Measurements from ENCODE around the gene ELANE. TPM values are rescaled to one million over a fixed set of nuclear protein-coding genes. Genes with fewer than 3 reads are reported as not detected.
"Not testable (repeated sequence)": the region's sequence is repeated elsewhere in the genome, so short reads cannot be mapped to it uniquely, and the experiment has no call there.

The ELANE gene
- total RNA-seq, 1 experiment from 2014 or later = not detected

DNA sequence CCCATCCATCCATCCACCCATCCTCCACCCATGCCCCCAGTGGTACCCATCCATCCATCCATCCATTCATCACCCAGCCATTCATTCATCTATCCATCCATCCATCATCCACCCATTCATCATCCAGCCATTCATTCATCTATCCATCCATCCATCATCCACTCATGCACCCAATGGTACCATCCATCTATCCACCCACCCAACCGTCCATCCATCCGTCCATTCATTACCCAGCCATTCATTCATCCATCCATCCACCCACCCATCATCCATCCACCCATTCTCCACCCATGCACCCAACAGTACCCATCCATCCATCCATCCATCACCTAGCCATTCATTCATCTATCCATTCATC is 35.6 kb upstream of the ELANE start:
- TF ChIP-seq, protein P1, sequence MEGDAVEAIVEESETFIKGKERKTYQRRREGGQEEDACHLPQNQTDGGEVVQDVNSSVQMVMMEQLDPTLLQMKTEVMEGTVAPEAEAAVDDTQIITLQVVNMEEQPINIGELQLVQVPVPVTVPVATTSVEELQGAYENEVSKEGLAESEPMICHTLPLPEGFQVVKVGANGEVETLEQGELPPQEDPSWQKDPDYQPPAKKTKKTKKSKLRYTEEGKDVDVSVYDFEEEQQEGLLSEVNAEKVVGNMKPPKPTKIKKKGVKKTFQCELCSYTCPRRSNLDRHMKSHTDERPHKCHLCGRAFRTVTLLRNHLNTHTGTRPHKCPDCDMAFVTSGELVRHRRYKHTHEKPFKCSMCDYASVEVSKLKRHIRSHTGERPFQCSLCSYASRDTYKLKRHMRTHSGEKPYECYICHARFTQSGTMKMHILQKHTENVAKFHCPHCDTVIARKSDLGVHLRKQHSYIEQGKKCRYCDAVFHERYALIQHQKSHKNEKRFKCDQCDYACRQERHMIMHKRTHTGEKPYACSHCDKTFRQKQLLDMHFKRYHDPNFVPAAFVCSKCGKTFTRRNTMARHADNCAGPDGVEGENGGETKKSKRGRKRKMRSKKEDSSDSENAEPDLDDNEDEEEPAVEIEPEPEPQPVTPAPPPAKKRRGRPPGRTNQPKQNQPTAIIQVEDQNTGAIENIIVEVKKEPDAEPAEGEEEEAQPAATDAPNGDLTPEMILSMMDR (IDR thresholded peaks at IDR 0.05; ENCODE audit: insufficient read depth in 1 of 2, low read depth in 1 of 2, low read length in 1 of 2, severe bottlenecking in 1 of 2, unreplicated experiment in 1 of 2) = no peak
- Histone ChIP-seq H3K4me1 (no peaks in the 10 kb centered on the region), H3K27me3 (replicated peaks; ENCODE audit: control insufficient read depth, insufficient read depth, low read length) (no peaks in the 10 kb centered on the region), H3K36me3 (ENCODE audit: control insufficient read depth, insufficient read depth, low read length) (no peaks in the 10 kb centered on the region), H3K4me3 (ENCODE audit: low read depth, low read length) (no peak overlapping the region), H3K9me3 (no peaks in the 10 kb centered on the region)
- Mint-ChIP-seq H3K4me3 (ENCODE audit: unreplicated experiment) (peak overlapping the region; percentile 9), H3K4me1 (ENCODE audit: low read depth, unreplicated experiment) (no peaks in the 10 kb centered on the region), H3K9me3 (ENCODE audit: unreplicated experiment) (peaks cover 12% of the 10 kb centered on the region), H3K36me3 (ENCODE audit: insufficient read depth, unreplicated experiment) (peaks cover 68% of the 10 kb centered on the region), H3K27ac (ENCODE audit: unreplicated experiment) (peak overlapping the region; percentile 20), H3K27me3 (ENCODE audit: insufficient read depth, unreplicated experiment) (no peaks in the 10 kb centered on the region)
- ChIA-PET POLR2A (no interaction called here), CTCF (no interaction called here)
- no peak for DNase-seq
- intact Hi-C loops (cut with micrococcal nuclease; ENCODE audit: unreplicated experiment) = no loop called here
- no TSS peak for BruUV-seq (replicated peaks)

DNA sequence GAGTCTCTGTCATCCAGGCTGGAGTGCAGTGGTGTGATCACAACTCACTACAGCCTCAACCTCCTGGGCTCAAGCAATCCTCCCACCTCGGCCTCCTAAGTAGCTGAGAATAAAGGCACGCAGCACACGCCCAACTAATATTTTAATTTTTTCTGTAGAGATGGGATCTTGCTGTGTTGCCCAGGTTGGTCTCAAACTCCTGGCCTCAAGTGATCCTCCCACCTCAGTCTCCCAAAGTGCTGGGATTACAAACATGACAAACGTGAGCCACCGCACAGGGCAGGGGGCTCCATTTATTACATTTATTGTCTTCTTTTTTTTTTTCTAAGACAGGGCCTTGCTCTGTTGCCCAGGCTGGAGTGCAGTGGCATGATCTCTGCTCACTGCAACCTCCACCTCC is 31.9 kb upstream of the ELANE start:
- H3K4me3 ChIP-seq (ENCODE audit: low read depth, low read length); H3K4me1 Mint-ChIP-seq (ENCODE audit: low read depth, unreplicated experiment); POLR2A ChIA-PET; H3K4me3 Mint-ChIP-seq (ENCODE audit: unreplicated experiment); BruUV-seq (replicated peaks); H3K27me3 Mint-ChIP-seq (ENCODE audit: insufficient read depth, unreplicated experiment); H3K27ac Mint-ChIP-seq (ENCODE audit: unreplicated experiment); H3K36me3 ChIP-seq (ENCODE audit: control insufficient read depth, insufficient read depth, low read length); CTCF ChIA-PET; DNase-seq; H3K27me3 ChIP-seq (replicated peaks; ENCODE audit: control insufficient read depth, insufficient read depth, low read length); intact Hi-C loops (cut with micrococcal nuclease; ENCODE audit: unreplicated experiment); H3K9me3 ChIP-seq; H3K4me1 ChIP-seq: not testable (repeated sequence)
- H3K36me3 Mint-ChIP-seq (ENCODE audit: insufficient read depth, unreplicated experiment) = peaks cover 37% of the 10 kb centered on the region
- peaks cover 12% of the 10 kb centered on the region for H3K9me3 Mint-ChIP-seq (ENCODE audit: unreplicated experiment)

DNA sequence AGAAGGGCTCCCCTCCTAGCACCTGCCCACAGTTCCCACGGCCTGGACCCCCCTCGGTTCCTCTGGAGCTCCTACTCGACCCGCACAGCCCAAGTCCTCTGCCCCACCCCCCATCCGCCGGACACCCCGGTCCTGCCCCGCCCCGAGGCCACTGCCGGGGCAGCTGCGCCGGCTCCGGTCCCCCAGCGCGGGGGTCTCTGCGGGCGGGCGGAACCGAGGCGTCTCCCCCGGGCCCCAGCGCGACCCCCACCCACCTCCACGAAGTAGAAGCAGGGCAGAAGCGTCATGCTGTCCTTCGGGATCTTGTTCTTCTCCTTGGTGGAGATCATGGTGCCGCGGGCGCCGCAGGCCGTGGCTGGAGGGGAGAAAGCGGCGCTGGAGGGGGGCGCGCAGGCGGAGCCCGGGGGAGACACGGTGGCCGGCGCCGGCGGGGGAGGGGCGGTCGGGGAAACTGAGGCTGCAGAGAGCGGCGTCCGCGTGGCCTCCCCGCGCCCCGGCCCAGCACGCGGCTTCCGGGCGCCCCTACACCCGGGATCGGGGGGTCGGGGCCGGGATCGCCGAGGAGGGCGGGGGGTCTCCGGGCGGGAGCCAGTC is 30.8 kb upstream of the ELANE start:
- H3K27ac Mint-ChIP-seq (ENCODE audit: unreplicated experiment) = no peak overlapping the region
- peak overlapping the region; percentile 74 for H3K4me3 Mint-ChIP-seq (ENCODE audit: unreplicated experiment)
- intact Hi-C loops (cut with micrococcal nuclease; ENCODE audit: unreplicated experiment) = no loop called here
- no peaks in the 10 kb centered on the region for H3K4me1 ChIP-seq
- H3K9me3 ChIP-seq = no peaks in the 10 kb centered on the region
- TF ChIP-seq, protein P1 (IDR thresholded peaks at IDR 0.05; ENCODE audit: insufficient read depth in 1 of 2, low read depth in 1 of 2, low read length in 1 of 2, severe bottlenecking in 1 of 2, unreplicated experiment in 1 of 2) = no peak
- BruUV-seq (replicated peaks) = no TSS peak
- no peaks in the 10 kb centered on the region for H3K27me3 Mint-ChIP-seq (ENCODE audit: insufficient read depth, unreplicated experiment)
- peaks cover 6% of the 10 kb centered on the region for H3K9me3 Mint-ChIP-seq (ENCODE audit: unreplicated experiment)
- no peaks in the 10 kb centered on the region for H3K36me3 ChIP-seq (ENCODE audit: control insufficient read depth, insufficient read depth, low read length)
- POLR2A ChIA-PET = no interaction called here
- CTCF ChIA-PET = no interaction called here
- H3K27me3 ChIP-seq (replicated peaks; ENCODE audit: control insufficient read depth, insufficient read depth, low read length) = no peaks in the 10 kb centered on the region
- DNase-seq = no peak
- no peaks in the 10 kb centered on the region for H3K4me1 Mint-ChIP-seq (ENCODE audit: low read depth, unreplicated experiment)
- peaks cover 26% of the 10 kb centered on the region for H3K36me3 Mint-ChIP-seq (ENCODE audit: insufficient read depth, unreplicated experiment)
- peak overlapping the region; percentile 45 for H3K4me3 ChIP-seq (ENCODE audit: low read depth, low read length)

Data from Caco-2 (cell line).